ENCODE results near the gene PDLIM1. TPM values are rescaled to one million over a fixed set of nuclear protein-coding genes. Genes with fewer than 3 reads are reported as not detected.

PDLIM1 gene
- total and polyA plus RNA-seq, 9 donors: 6.1 to 76.7 (median 47.8) TPM

- peaks cover 9% of the 10 kb centered on the region for H3K4me1 ChIP-seq (ENCODE audit: control insufficient read depth, insufficient read depth, low read length)
- no peak for DNase-seq
- peak overlapping the region; percentile 64 for H3K4me3 ChIP-seq (ENCODE audit: low read length)
- H3K27ac ChIP-seq (ENCODE audit: low read length): peak overlapping the region; percentile 13
- 16% methylated on average over 3 of the region's 14 CpGs for WGBS (ENCODE audit: insufficient coverage)
- H3K27me3 ChIP-seq (ENCODE audit: control insufficient read depth, insufficient read depth, low read length): peaks cover 43% of the 10 kb centered on the region
- no peaks in the 10 kb centered on the region for H3K9me3 ChIP-seq (replicated peaks; ENCODE audit: control insufficient read depth, low read depth, low read length)
- no peaks in the 10 kb centered on the region for H3K36me3 ChIP-seq (ENCODE audit: control insufficient read depth, insufficient read depth, low read length)
Measured at GRCh38 chr10:95289921-95290421, 832 bp downstream of the PDLIM1 start.

- Histone ChIP-seq H3K27ac (ENCODE audit: low read length) (peak overlapping the region; percentile 6), H3K4me1 (ENCODE audit: control insufficient read depth, insufficient read depth, low read length) (peaks cover 6% of the 10 kb centered on the region)
- WGBS (ENCODE audit: insufficient coverage): 73% methylated on average over 5 of the region's 12 CpGs
Measured at GRCh38 chr10:95289003-95289920, 1.5 kb downstream of the PDLIM1 start.

GRCh38 chr10:95288303-95288702, 2.5 kb downstream of the PDLIM1 start:
- Histone ChIP-seq H3K36me3 (ENCODE audit: control insufficient read depth, insufficient read depth, low read length) (no peaks in the 10 kb centered on the region), H3K4me1 (ENCODE audit: control insufficient read depth, insufficient read depth, low read length) (peaks cover 6% of the 10 kb centered on the region), H3K27ac (ENCODE audit: low read length) (no peak overlapping the region), H3K4me3 (ENCODE audit: low read length) (no peak overlapping the region), H3K9me3 (replicated peaks; ENCODE audit: control insufficient read depth, low read depth, low read length) (no peaks in the 10 kb centered on the region), H3K27me3 (ENCODE audit: control insufficient read depth, insufficient read depth, low read length) (peaks cover 37% of the 10 kb centered on the region)
- no CpG with 5 or more reads among the region's 1 CpG for WGBS (ENCODE audit: insufficient coverage)
- DNase-seq: no peak

More at GRCh38 chr10:95289003-95289920, 1.5 kb downstream of the PDLIM1 start:
- H3K36me3 ChIP-seq (ENCODE audit: control insufficient read depth, insufficient read depth, low read length): no peaks in the 10 kb centered on the region
- no peaks in the 10 kb centered on the region for H3K9me3 ChIP-seq (replicated peaks; ENCODE audit: control insufficient read depth, low read depth, low read length)
- no peak for DNase-seq
- peaks cover 37% of the 10 kb centered on the region for H3K27me3 ChIP-seq (ENCODE audit: control insufficient read depth, insufficient read depth, low read length)
- peak overlapping the region; percentile 64 for H3K4me3 ChIP-seq (ENCODE audit: low read length)

GRCh38 chr10:95287281-95287680, 3.5 kb downstream of the PDLIM1 start:
- 59% methylated on average over 2 of the region's 3 CpGs for WGBS (ENCODE audit: insufficient coverage)
- peaks cover 6% of the 10 kb centered on the region for H3K4me1 ChIP-seq (ENCODE audit: control insufficient read depth, insufficient read depth, low read length)
- no peaks in the 10 kb centered on the region for H3K36me3 ChIP-seq (ENCODE audit: control insufficient read depth, insufficient read depth, low read length)
- no peak for DNase-seq
- peaks cover 33% of the 10 kb centered on the region for H3K27me3 ChIP-seq (ENCODE audit: control insufficient read depth, insufficient read depth, low read length)
- no peak overlapping the region for H3K4me3 ChIP-seq (ENCODE audit: low read length)
- no peaks in the 10 kb centered on the region for H3K9me3 ChIP-seq (replicated peaks; ENCODE audit: control insufficient read depth, low read depth, low read length)
- peak overlapping the region; percentile 43 for H3K27ac ChIP-seq (ENCODE audit: low read length)

GRCh38 chr10:95286707-95287106, 4.1 kb downstream of the PDLIM1 start:
- H3K9me3 ChIP-seq (replicated peaks; ENCODE audit: control insufficient read depth, low read depth, low read length): no peaks in the 10 kb centered on the region
- no peak for DNase-seq
- H3K36me3 ChIP-seq (ENCODE audit: control insufficient read depth, insufficient read depth, low read length): no peaks in the 10 kb centered on the region
- WGBS (ENCODE audit: insufficient coverage): no CpG with 5 or more reads among the region's 1 CpG
- H3K4me1 ChIP-seq (ENCODE audit: control insufficient read depth, insufficient read depth, low read length): peaks cover 6% of the 10 kb centered on the region
- no peak overlapping the region for H3K4me3 ChIP-seq (ENCODE audit: low read length)
- H3K27ac ChIP-seq (ENCODE audit: low read length): peak overlapping the region; percentile 43
- H3K27me3 ChIP-seq (ENCODE audit: control insufficient read depth, insufficient read depth, low read length): peaks cover 27% of the 10 kb centered on the region

- Histone ChIP-seq H3K4me3 (ENCODE audit: low read length) (no peak overlapping the region), H3K27me3 (ENCODE audit: control insufficient read depth, insufficient read depth, low read length) (peaks cover 18% of the 10 kb centered on the region), H3K27ac (ENCODE audit: low read length) (no peak overlapping the region), H3K9me3 (replicated peaks; ENCODE audit: control insufficient read depth, low read depth, low read length) (no peaks in the 10 kb centered on the region), H3K4me1 (ENCODE audit: control insufficient read depth, insufficient read depth, low read length) (peaks cover 6% of the 10 kb centered on the region), H3K36me3 (ENCODE audit: control insufficient read depth, insufficient read depth, low read length) (no peaks in the 10 kb centered on the region)
- DNase-seq: no peak
- WGBS (ENCODE audit: insufficient coverage): no CpG with 5 or more reads among the region's 2 CpGs
Measured at GRCh38 chr10:95285556-95285955, 5.2 kb downstream of the PDLIM1 start.

GRCh38 chr10:95284807-95285206, 6.0 kb downstream of the PDLIM1 start:
- H3K4me1 ChIP-seq (ENCODE audit: control insufficient read depth, insufficient read depth, low read length): peaks cover 3% of the 10 kb centered on the region
- no peak overlapping the region for H3K27ac ChIP-seq (ENCODE audit: low read length)
- H3K27me3 ChIP-seq (ENCODE audit: control insufficient read depth, insufficient read depth, low read length): peaks cover 11% of the 10 kb centered on the region
- WGBS (ENCODE audit: insufficient coverage): 100% methylated on average over 2 of the region's 3 CpGs
- H3K36me3 ChIP-seq (ENCODE audit: control insufficient read depth, insufficient read depth, low read length): no peaks in the 10 kb centered on the region
- no peak for DNase-seq
- no peaks in the 10 kb centered on the region for H3K9me3 ChIP-seq (replicated peaks; ENCODE audit: control insufficient read depth, low read depth, low read length)
- H3K4me3 ChIP-seq (ENCODE audit: low read length): no peak overlapping the region

GRCh38 chr10:95282107-95282506, 8.7 kb downstream of the PDLIM1 start:
- no peak overlapping the region for H3K27ac ChIP-seq (ENCODE audit: low read length)
- no peaks in the 10 kb centered on the region for H3K9me3 ChIP-seq (replicated peaks; ENCODE audit: control insufficient read depth, low read depth, low read length)
- no peaks in the 10 kb centered on the region for H3K27me3 ChIP-seq (ENCODE audit: control insufficient read depth, insufficient read depth, low read length)
- H3K4me1 ChIP-seq (ENCODE audit: control insufficient read depth, insufficient read depth, low read length): peaks cover 2% of the 10 kb centered on the region
- WGBS (ENCODE audit: insufficient coverage): 44% methylated on average over 1 of the region's 3 CpGs
- no peaks in the 10 kb centered on the region for H3K36me3 ChIP-seq (ENCODE audit: control insufficient read depth, insufficient read depth, low read length)
- no peak overlapping the region for H3K4me3 ChIP-seq (ENCODE audit: low read length)
- no peak for DNase-seq

- Histone ChIP-seq H3K27ac (ENCODE audit: low read length) (no peak overlapping the region), H3K4me3 (ENCODE audit: low read length) (no peak overlapping the region), H3K36me3 (ENCODE audit: control insufficient read depth, insufficient read depth, low read length) (no peaks in the 10 kb centered on the region), H3K27me3 (ENCODE audit: control insufficient read depth, insufficient read depth, low read length) (no peaks in the 10 kb centered on the region), H3K9me3 (replicated peaks; ENCODE audit: control insufficient read depth, low read depth, low read length) (no peaks in the 10 kb centered on the region), H3K4me1 (ENCODE audit: control insufficient read depth, insufficient read depth, low read length) (peaks cover 2% of the 10 kb centered on the region)
- no peak for DNase-seq
- 100% methylated on average over 1 of the region's 2 CpGs for WGBS (ENCODE audit: insufficient coverage)
Measured at GRCh38 chr10:95281206-95281605, 9.6 kb downstream of the PDLIM1 start.

- no peak for DNase-seq
- H3K27ac ChIP-seq (ENCODE audit: low read length): no peak overlapping the region
- no peaks in the 10 kb centered on the region for H3K27me3 ChIP-seq (ENCODE audit: control insufficient read depth, insufficient read depth, low read length)
- WGBS (ENCODE audit: insufficient coverage): no CpG with 5 or more reads among the region's 2 CpGs
- H3K9me3 ChIP-seq (replicated peaks; ENCODE audit: control insufficient read depth, low read depth, low read length): no peaks in the 10 kb centered on the region
- H3K4me3 ChIP-seq (ENCODE audit: low read length): no peak overlapping the region
- H3K4me1 ChIP-seq (ENCODE audit: control insufficient read depth, insufficient read depth, low read length): peaks cover 2% of the 10 kb centered on the region
- no peaks in the 10 kb centered on the region for H3K36me3 ChIP-seq (ENCODE audit: control insufficient read depth, insufficient read depth, low read length)
Measured at GRCh38 chr10:95280637-95281036, 10.2 kb downstream of the PDLIM1 start.

Measured in muscle of leg (tissue), 11 donors.